Measurements from ENCODE around the gene CPE.
"Not testable (repeated sequence)": the region's sequence is repeated elsewhere in the genome, so short reads cannot be mapped to it uniquely, and the experiment has no call there.

The CPE gene

DNA sequence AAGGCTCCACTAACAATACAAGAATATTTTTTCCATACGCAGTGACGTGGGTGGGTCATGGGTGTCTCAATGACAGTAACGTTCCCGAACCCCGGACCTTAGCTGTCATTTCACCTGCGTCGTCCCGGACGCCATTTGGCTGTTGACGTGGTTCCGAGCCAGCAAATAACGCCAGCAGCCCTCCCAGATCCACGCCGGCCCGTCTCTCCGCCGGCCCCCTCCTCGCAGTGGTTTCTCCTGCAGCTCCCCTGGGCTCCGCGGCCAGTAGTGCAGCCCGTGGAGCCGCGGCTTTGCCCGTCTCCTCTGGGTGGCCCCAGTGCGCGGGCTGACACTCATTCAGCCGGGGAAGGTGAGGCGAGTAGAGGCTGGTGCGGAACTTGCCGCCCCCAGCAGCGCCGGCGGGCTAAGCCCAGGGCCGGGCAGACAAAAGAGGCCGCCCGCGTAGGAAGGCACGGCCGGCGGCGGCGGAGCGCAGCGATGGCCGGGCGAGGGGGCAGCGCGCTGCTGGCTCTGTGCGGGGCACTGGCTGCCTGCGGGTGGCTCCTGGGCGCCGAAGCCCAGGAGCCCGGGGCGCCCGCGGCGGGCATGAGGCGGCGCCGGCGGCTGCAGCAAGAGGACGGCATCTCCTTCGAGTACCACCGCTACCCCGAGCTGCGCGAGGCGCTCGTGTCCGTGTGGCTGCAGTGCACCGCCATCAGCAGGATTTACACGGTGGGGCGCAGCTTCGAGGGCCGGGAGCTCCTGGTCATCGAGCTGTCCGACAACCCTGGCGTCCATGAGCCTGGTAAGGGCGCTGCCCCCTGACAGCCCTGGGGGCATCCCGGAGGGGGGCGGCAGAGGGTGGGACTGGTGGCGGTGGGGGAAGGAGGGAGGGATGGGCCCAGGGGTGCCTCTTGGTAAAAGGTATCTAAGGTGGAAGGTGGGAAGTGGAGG, at the start of gene CPE:
Gene CPE (plus strand): TSS at position 264 of the 933 bp plus-strand sequence. CDS start 214 bp downstream, at position 478.
- DNase-seq: peak; percentile 51

DNA sequence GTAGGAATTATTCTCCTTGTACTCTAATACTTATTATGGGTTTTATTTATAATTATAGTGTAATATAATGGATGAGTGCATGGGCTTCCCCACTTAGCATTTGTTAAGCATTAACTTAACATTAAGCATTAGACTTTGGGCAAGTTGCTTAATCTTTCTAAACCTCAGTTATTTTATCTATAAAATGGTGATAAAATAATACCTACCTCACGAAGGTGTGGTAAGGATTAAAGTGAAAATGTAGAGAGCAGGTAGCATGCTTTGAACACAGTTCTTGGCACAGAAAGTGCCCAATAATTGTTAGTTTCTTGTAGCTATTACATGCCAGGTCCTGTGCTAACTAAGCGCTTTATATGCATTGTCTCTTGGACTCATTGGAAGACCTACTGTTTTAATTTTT, 48.7 kb upstream of the CPE start:
- no peak for DNase-seq

DNA sequence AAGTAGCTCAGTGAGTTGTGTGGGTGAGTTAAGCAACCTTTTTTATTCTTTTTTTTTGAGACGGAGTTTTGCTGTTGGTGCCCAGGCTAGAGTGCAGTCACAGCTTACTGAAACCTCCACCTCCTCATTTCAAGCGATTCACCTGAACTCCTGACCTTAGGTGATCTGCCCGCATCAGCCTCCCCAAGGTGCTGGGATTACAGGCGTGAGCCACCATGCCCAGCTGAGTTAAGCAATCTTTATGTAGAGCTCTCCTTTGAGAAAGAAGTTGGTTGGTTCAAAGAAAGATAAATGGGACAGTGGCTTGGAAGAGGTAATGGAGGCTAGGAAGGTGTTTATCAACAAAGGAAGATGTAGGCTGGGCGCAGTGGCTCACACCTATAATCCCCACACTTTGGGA, 48.1 kb upstream of the CPE start:
- DNase-seq: no peak

DNA sequence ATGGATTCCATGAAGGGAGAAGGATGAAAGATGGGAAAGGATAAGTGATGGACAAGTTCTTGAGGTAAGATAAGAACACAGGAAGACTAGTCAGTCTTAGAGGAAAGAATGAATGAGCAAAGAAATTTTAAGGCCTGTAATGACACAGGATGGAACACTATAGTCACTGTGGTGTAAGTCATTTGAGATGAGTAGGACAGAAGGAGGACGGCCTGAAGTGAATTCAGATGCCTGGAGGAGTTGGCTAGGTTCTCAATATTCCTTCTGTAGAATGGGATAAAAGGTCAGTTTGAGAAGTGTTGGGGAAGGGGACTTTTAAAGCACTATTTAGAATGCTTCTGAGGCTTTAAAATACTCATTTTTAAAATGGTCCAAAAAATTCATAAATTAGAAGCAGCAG, 47.4 kb upstream of the CPE start:
- no peak for DNase-seq

DNA sequence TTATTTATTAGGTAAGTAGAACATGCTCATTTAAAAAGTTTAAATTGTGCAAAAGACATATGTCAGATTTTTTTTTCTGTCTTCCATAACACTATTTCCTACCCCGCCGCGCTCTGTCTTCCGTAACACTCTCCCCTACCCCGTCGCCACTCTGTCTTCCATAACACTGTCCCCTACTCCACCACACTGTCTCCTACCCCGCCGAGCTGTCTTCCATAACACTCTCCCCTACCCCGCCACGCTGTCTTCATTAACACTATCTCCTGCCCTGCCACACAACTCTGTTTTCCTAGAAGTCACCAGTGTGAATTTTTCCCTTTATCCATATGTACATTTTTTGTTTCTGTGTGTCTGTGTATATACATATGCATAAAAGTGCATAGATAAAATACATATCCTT, 47.0 kb upstream of the CPE start:
- DNase-seq: no peak

DNA sequence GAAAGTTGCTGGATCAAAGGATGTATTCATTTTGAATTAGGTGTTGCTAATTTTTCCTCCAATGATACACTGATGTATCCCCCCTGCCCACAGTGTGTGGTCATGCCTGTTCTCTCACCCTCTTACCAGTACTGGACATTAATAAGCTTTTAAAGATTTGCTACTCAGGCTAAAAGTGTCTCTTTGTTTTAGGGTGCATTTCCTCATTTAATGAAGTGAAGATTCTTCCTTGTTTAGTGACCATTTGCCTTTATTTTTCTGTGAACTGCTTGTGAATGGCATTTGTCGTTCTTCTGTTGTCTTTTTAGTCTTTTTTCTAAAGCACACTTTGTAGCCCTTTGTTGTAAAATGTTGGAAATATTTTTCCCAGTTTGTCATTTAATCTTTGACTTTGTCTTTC, 46.3 kb upstream of the CPE start:
- DNase-seq: no peak

DNA sequence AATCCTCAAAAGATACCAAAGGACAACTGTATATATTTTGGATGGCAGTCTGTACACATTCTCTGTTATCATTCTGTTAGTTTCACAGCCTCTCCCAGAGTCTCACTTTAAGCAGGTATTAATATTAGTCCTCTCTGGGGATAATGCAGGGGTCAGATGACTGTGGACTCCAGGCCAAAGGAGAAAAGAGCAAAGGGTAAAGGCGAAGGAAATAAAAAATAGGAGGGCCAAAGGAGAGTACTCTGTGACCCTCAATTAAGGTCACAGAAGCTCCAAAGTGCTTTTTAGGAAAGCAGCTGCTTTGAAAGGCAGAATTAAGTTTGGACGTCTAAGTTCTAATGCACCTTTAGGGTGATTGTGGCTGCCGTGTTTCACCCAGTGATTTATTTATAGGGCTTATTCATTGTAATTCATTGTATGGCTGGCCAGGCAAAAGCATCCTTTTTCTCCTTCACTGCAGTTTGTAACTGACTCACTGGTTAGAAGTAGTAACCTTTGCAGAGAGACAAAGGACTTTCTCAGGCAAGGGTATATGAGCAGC, 43.6 kb upstream of the CPE start:
- no peak for DNase-seq

DNA sequence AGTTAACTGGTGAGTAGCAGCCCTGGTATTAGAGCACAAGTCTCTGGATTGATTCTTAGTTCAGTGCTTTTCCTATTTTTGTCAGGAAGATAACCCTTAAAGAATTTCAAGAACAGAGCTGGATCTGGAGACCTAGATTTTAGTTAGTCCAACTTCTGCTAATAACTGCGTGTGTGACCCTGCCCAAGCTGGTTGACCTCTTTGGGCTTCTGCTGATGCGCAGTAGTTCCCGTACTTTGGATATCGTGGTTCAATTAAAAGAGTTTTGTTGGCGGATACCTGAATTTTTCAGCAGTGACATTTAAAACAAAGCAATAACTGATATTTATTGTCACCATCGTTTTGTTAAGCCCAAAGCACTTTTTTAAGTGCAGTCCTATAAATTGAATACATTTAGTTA, 42.1 kb upstream of the CPE start:
- DNase-seq: no peak

DNA sequence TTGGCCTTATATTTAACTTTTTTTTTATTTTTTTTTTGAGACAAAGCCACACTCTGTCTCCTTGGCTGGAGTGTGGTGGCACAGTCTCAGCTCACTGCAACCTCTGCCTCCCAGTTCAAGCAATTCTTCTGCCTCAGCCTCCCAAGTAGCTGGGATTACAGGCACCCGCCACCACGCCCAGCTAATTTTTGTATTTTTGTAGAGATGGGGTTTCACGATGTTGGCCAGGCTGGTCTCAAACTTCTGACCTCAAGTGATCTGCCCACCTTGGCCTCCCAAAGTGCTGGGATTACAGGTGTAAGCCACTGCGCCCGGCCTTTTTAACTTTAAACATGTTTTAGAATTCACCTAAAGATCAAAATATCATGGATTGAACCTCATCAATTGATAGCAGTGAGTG, 36.5 kb upstream of the CPE start:
- DNase-seq: not testable (repeated sequence)

DNA sequence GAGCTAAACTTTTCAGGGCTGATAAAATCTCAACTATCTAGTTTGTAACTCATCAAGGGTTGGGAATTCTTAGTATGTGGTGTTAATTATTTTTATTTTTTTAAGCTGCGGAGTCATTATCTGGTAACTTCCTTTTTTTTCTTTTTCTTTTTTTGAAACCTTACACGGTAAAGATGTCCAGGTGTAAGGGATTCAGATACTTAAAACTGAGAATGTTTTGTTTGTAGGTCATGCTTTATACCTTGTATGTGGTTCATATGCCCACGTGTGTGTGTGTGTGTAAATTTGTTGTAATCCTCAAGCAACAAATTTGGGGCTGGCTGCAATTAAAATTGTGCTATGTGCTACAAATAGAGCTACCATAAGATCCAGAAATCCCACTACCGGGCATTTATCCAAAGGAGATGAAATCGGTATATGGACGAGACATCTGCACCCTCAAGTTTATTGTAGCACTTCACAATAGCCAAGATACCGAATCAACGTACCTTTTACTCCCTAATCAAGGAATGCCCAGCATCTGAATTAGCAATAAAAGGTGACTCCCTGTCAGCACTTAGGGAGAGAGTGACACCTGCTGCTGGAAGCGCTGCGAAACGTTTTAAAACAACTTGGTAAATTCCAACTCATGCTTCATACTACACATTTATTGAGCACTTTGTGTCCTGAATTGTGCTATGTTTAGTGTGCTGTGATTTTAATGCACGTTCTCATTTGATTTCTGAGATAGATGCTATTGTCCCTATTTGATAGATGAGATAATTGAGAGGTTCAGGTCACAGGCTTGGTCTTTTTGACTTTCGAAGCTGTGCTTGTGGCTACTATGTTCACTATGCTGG, 35.2 kb upstream of the CPE start:
- DNase-seq: no peak

DNA sequence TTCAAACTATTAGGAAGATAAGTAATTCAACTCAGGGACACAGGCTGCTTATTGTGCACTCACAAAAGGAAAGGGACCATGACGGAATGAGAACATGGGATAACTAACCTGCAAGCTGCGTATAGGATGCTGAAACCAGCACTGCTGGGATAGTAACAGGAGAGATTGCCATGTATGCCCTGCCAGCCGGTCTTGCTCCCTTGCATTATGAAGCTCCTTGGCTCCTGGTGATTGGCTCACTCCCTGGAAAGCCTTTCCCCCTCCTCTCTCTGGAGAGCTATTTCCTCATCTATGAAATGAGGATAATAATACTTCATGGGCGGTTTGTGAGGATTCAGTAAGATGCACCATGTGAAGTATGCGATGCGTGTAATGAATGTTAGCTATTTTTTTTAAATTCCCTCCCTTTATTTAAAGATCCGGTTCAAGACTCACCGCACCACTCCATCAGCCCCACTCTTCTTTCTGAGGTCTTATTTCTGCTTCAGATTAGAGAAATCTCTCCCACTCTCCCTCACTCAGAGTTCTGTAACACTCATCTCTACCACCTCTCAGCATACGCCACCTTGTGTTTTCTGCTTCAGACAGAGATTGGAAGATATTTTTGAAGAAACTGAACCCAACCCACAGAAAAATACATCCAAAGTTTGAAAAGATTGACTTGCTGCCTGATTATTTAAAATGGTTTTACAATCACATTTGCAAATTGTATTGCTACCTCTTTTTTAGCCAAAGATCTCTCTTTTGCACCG, 33.0 kb upstream of the CPE start:
- DNase-seq: no peak

DNA sequence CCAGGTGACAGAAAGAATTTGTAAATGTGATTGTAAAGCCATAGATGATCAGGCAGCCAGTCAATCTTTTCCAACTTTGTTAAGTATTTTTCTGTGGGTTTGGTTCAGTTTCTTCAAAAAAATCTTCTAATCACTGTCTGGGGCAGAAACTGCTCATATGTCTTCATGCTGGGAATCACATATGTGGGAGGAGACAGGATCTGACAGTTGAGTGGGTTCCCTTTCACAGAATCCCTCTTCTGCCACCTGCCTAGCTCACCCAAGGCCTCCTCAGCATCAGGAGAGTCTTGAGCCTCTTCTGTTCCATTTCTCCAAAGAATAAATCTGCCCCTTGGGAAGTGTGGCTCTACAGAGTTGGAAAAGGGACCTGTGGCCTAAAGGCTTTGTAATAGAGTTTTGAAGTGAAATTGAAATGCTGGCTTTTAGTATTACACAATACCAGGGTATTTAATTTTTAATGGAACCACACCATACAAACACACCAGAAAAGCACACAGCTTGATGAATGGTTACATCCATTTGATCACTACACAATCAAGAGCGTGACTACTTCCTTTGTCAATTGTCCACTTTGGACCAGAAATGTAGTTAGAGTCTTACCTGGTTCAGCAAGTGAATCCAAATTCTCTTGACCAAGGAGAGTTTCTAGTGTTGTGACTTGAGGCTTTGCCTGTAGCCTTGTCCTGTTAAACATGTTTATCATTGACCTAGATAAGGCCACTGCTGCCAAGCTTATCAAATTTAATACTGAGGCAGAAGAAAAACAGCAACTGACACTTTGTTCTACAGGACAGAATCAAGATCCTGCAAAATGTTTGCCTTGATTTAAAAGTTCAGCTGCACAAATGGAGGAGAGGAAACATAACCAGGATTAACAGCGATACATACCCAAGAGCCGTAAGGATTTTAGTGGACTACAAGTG, 30.9 kb upstream of the CPE start:
- DNase-seq: no peak

DNA sequence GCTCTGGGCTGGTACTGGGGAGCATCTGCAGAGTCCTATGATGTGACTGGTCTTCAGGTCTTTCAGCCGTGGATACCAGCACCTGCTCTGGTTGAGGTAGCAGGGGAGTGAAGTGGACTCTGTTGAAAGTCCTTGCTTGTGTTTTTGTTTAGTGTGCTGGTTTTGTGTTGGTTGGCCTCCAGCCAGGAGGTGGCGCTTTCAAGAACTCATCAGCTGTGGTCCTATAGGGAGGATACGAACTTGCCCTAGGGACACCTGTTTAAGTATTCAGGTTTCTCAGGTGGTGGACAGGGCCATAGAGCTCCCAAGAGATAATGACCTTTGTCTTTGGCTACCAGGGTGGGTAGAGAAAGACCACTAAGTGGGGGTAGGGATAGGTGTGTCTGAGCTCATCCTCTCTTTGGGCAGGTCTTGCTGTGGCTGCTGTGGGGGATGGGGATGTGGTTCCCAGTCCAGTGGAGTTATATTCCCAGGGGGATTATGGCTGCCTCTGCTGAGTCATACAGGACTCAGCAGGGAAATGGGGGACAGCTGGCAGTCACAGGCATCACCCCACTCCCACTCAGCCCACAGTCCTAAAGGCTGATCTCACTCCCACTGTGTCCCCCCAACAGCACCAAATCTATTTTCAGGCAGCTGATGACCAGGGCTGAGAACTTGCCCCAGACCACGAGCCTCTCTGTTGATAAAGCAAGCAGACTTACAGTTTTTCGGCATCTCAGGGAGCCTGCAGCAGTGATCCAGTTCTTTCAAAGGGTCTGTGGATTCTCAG, 27.3 kb upstream of the CPE start:
- DNase-seq: no peak

DNA sequence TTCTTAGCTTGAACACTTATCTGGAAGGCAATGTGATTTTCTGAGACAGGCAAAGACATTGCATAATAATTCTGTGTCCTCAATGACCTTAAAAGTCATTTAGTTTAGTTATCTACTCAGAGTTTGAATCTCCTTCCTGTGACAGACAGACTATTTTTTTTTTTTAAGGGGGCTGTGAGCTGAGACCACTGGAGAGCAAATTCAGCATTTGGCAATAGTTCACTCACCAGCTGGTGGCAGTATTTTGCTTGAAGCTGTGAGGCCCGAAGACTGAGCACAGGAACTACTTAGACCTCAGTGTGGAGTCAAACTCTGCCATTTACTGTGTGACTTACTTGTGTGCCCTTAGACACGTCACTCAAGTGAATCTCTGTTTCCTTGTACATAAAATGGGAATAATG, 22.9 kb upstream of the CPE start:
- no peak for DNase-seq

DNA sequence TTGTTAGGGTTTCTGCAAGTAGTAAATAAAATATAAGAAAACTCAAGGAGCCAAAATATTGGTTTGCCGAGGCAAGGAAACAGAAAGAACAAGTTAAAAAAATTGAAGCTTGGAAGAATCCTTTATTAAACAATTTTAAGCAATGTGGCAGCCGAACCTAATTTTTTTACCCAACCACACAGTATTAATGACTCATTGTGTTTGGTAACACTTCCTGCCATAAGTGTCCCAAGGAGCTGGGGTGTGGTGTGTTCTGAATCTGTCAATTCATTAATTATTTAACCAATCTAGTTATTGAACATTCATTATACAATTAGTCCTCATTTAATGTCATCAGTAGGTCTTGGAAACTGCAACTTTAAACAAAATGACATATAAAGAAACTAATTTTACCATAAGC, 19.3 kb upstream of the CPE start:
- DNase-seq: no peak

DNA sequence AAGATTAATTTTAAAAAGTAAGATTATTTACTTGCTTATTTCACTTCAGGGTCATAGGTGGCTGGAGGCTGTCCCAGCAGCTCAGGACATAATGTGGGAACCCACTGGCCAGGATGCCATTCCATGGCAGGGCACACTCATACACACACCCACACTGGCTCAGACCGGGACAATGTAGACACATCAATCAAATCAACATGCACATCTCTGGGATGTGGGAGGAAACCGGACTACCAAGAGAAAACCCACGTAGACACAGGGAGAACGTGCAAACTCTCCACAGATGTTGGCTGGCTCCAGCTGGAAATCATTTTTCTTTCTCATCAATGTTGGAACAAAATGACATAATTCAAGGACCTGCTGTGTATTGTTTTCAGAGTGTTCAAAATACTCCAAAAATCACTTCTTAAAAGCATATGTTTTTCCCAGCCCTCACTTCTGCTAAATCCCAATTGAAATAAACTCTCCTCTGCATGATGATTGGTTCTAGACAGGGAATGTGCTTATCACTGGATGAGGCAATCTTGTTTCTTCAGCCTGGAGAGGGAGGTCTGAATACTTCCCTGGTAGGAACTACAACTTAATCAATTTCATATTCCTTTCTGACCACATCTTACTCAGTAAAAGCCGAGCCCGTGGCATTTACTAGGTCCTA, 18.6 kb upstream of the CPE start:
- no peak for DNase-seq

DNA sequence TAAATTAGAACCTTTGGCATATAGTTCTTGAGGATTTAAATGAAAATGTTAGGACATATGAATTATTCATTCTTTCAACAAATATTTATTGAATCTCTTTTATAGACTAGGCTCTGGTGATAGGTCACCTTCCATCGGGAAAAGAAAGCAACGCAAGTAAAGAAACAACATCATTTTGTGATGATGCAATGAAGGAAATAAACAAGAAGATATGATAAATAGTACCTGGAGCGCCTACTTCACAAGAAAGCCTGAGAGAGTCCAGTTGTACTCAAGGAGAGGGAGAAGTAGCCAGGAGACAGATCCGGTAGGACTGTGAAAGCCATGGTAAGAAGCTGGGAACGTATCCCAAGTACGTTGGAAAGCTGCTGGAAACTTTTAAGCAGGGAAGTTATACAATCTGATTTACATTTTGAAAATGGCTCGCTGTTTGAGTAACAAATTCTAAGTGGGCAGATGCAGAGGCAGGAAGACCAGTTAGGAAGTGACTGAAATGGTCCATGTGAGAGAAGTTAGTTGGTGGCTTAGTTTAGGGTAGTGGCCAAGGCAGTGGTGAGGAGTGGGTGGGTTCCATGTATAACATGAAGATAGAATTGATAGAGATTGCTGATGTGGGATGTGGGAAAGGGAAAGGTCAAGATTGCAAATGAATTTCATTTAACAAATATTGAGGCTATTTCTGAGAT, 17.7 kb upstream of the CPE start:
- DNase-seq: no peak

DNA sequence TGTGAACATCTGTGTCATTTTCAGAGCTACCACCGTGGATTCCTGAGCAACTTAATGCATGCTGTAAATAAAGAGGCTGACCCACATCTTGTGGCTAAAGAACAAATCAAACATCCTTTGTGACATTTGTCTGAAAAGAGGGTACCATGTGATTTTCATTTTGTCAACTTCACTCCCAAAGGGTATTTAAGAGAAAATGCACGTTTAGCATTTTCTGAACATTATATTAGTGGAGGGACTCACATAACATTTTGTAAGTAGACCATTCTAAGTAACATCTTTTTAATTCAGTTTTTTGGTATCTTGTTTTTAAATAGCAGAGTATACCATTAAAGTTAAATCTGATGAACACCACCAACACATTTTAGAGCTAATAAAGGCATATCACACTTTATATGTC, 17.0 kb upstream of the CPE start:
- DNase-seq: no peak

DNA sequence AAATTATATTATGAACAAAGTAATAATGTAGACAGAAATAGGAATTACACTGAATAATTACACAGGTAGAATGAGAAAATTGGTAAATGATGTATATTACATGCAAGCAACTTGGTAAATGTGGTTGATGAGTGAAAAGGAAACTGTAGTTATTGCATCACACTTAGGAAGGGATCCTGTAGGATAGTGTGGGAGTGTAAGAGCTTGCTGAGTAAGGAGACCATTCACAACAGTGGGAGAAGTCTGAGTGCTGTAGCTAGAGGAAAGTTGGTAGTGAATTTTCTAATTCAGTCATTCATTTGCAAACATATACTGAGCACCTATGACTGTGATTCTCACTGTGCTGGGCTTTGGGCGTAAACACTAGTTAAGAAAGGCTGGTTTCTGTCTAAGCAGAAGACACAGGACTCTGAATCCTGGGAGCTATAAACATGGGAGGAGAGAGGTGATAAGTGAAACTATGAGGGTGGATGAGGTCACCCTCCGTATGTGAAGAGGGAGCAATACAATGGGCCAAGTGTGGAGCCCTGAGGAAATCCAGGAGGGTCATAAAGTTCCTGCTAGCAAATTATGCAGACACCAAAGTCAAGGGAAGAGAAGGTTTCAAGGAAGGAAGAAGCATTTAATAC, 14.2 kb upstream of the CPE start:
- DNase-seq: no peak
